GM12878 (cell line): Measurements from ENCODE around the gene HIC1. TPM values are rescaled to one million over a fixed set of nuclear protein-coding genes. Genes with fewer than 3 reads are reported as not detected.

Experiments
- ATAC-seq: fragments of 200-7000 bp; cut with Tn5 transposase; 3 replicates; pipeline ENCODE4 v1.9.1; 2020; ENCODE audit warnings: mild to moderate bottlenecking, moderate library complexity
- BruUV-seq: library from RNA; stranded (reverse); fragments of 400-500 nt; replicated peaks from 2 replicates; lab custom pipeline; 2021; lab: Mats Ljungman, UMichigan
- CTCF ChIA-PET: fragments of 300-600 bp; sonication (Branson Sonifier 250); formaldehyde crosslinking; extraction: SDS; loops from one replicate; lab custom pipeline; 2021; ENCODE audit warnings: inconsistent platforms; lab: Yijun Ruan, JAX
- POLR2A ChIA-PET: fragments of 350-600 bp; formaldehyde crosslinking; extraction: SDS; loops from one replicate; lab custom pipeline; 2021; ENCODE audit warnings: inconsistent platforms; lab: Charles Lee
- RAD21 ChIA-PET: fragments of 300-600 bp; sonication (Branson Sonifier 250); formaldehyde crosslinking; loops from one replicate; lab custom pipeline; 2023; ENCODE audit warnings: antibody characterized with exemption; ENCODE audit not compliant: unreplicated experiment; lab: Charles Lee
- SMC1A ChIA-PET: fragments of 300-600 bp; sonication (Branson Sonifier 250); formaldehyde crosslinking; loops from one replicate; lab custom pipeline; 2023; ENCODE audit not compliant: unreplicated experiment, uncharacterized antibody; lab: Charles Lee
- DNase-seq: peaks from one replicate; pipeline ENCODE4 v3.0.0-alpha.2; 2011; ENCODE audit warnings: low read depth, low spot score
- FAIRE-seq: peaks from 3 replicates; lab custom pipeline; 2011; peaks lifted over from hg19 to GRCh38; lab: Jason Lieb, UNC
- H2AFZ ChIP-seq: 2 replicates; pipeline ENCODE4 v1.6.0; 2011; ENCODE audit warnings: low read depth, low read length, control low read depth; ENCODE audit not compliant: control insufficient read depth
- H3K27ac ChIP-seq: 2 replicates; pipeline ENCODE4 v1.5.1; 2011; ENCODE audit warnings: control low read depth; ENCODE audit not compliant: control insufficient read depth, insufficient read depth
- H3K27me3 ChIP-seq, 2 experiments: replicated peaks in 1 of 2; 2 replicates each; pipeline versions ENCODE4 v1.6.0 to v1.6.1; 2011; ENCODE audit warnings: low read length in 1 of 2; ENCODE audit not compliant: control insufficient read depth in 2 of 2, insufficient read depth in 2 of 2
- H3K36me3 ChIP-seq, 2 experiments: 2 replicates each; pipeline ENCODE4 v1.5.1; 2011; ENCODE audit warnings: low read length in 1 of 2; ENCODE audit not compliant: control insufficient read depth in 2 of 2, insufficient read depth in 2 of 2
- H3K4me1 ChIP-seq: 2 replicates; pipeline ENCODE4 v1.6.1; 2011; ENCODE audit warnings: mild to moderate bottlenecking, low read length, moderate library complexity, mixed read lengths; ENCODE audit not compliant: control insufficient read depth, insufficient read depth
- H3K4me2 ChIP-seq: 2 replicates; pipeline ENCODE4 v1.6.0; 2011; ENCODE audit warnings: control low read depth; ENCODE audit not compliant: control insufficient read depth, insufficient read depth
- H3K4me3 ChIP-seq: fragments of 200-600 bp; sonication (generic); 2 replicates; pipeline ENCODE4 v1.5.1; 2016
- H3K79me2 ChIP-seq: 2 replicates; pipeline ENCODE4 v1.6.0; 2011; ENCODE audit warnings: low read length; ENCODE audit not compliant: control insufficient read depth, insufficient read depth
- H3K9ac ChIP-seq: 2 replicates; pipeline ENCODE4 v1.8.0; 2011; ENCODE audit warnings: low read length, control low read depth, mixed read lengths; ENCODE audit not compliant: control insufficient read depth, insufficient read depth
- H3K9me3 ChIP-seq: replicated peaks from 3 replicates; pipeline ENCODE4 v1.5.1; 2011; ENCODE audit warnings: mild to moderate bottlenecking, low read length; ENCODE audit not compliant: control insufficient read depth, insufficient read depth
- H4K20me1 ChIP-seq: 2 replicates; pipeline ENCODE4 v1.6.0; 2011; ENCODE audit not compliant: control insufficient read depth, insufficient read depth
- CBX5 ChIP-seq: sonication (generic); IDR thresholded peaks from 2 replicates; pipeline ENCODE4 v1.6.1; 2016; ENCODE audit warnings: low read depth, moderate library complexity, mild to moderate bottlenecking, inconsistent platforms
- RAD51 ChIP-seq: fragments of 450-650 bp; IDR thresholded peaks from 2 replicates; pipeline ENCODE4 v1.6.1; 2016; ENCODE audit warnings: moderate library complexity, mild to moderate bottlenecking, inconsistent platforms
- RCOR1 ChIP-seq: conservative IDR thresholded peaks from 2 replicates; pipeline ENCODE4 v1.6.1; 2012; ENCODE audit warnings: low read depth, low read length, improper control_type of control experiment
- RUNX3 ChIP-seq: IDR thresholded peaks from 2 replicates; pipeline ENCODE4 v1.6.1; 2012; ENCODE audit warnings: low read length, inconsistent platforms
- YBX1 ChIP-seq: fragments of 450-650 bp; IDR thresholded peaks from 2 replicates; pipeline ENCODE4 v1.6.1; 2016; ENCODE audit warnings: antibody characterized with exemption
- WGBS: methylation state at CpG from one replicate; pipeline ENCODE4 v1.1.6; 2016; ENCODE audit warnings: low lambda C conversion rate; ENCODE audit not compliant: insufficient replicate concordance, insufficient coverage; ENCODE audit errors: missing lambda C conversion rate; 5-methylcytosine and 5-hydroxymethylcytosine counted together
- in situ Hi-C: fragments of 300-500 bp; cut with MboI; formaldehyde crosslinking; loops from 9 replicates; pipeline ENCODE4 v1.14.3; 2018; ENCODE audit warnings: mixed read lengths
- intact Hi-C: fragments of 100-400 bp; cut with micrococcal nuclease; formaldehyde crosslinking; loops from one replicate; pipeline ENCODE4 v1.14.2; 2022; ENCODE audit not compliant: unreplicated experiment
- polyA plus RNA-seq, 11 experiments: library from polyadenylated mRNA; depleted of rRNA in 4 of 11; unstranded in 6 of 11; stranded (reverse) in 5 of 11; fragments of >200 nt; fragmentation: Nextera tagmentation in 4 of 11; fragmentation: Illumina TruSeq in 1 of 11; extraction: Ambion mirVana in 4 of 11; extraction: Trizol in 1 of 11; gene quantifications; 1 replicate in 1 of 11; 2 replicates in 10 of 11; pipeline versions ENCODE4 v1.2.1 to v1.2.3, GENCODE V29; 2011 to 2016; ENCODE audit warnings: inconsistent platforms in 2 of 11, missing spikeins in 2 of 11, low read depth in 1 of 11
- total RNA-seq, 4 experiments: library from RNA; depleted of rRNA in 3 of 4; stranded (reverse); fragments of >200 nt in 3 of 4; fragmentation: Illumina TruSeq in 1 of 4; extraction: Trizol in 1 of 4; gene quantifications; 2 replicates each; pipeline versions ENCODE4 v1.2.1 to v1.2.3, GENCODE V29; 2013 to 2021
- TF ChIP-seq, protein P1 (sequence below): fragments of 150-350 bp; IDR thresholded peaks from 2 replicates; pipeline ENCODE4 v1.6.1; 2014; ENCODE audit warnings: mild to moderate bottlenecking, low read depth, low read length

HIC1 gene
- total and polyA plus RNA-seq, 10 of the 15 experiments (the other 5 are each of a cell fraction or from before 2014, with no cell fraction given) = 0.11 to 61.1 (median 4.9) TPM

DNA sequence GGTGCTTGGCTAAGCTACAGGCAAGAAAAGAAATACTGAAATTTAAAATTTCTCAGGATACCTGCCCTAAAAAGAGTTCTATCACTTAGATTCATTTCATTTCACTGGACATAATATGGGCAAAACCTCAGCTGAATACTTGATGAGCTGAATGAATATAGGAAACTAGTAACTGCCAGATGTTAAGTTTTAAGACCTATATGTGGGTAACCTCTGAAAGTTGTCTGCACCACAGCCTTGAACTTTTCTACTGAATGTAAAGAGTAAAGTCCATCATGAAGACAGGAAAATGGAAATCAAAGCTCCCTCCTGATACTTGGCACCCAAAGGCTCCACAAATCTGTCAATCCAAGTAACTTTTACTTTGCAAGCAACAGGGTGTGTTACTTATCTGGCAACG lies 50.8 kb downstream of the HIC1 start:
- ChIA-PET SMC1A (interaction anchor here (1.0 to 2.3 kb wide), 5 partner anchors 13 to 33 kb away, joined by 3 to 9 read pairs (median 6); no protein-coding TSS in a partner anchor), POLR2A (no interaction called here), RAD21 (interaction anchor here (1.7 kb wide), 1 partner anchor 15 kb away, joined by 5 read pairs; no protein-coding TSS in a partner anchor), CTCF (interaction anchor here (0.7 to 1.5 kb wide), 3 partner anchors 9 to 47 kb away, joined by 3 read pairs; no protein-coding TSS in a partner anchor)
- ATAC-seq (peak; percentile 49; the same call in 2 of the 3 replicates), FAIRE-seq (no peak), DNase-seq (no peak)
- 100% methylated on average over 1 of the region's 1 CpG for WGBS
- H3K9me3 ChIP-seq = no peaks in the 10 kb centered on the region
- no peak overlapping the region for H3K9ac ChIP-seq
- BruUV-seq = no TSS peak
- intact Hi-C loops = no loop called here
- peaks cover 25% of the 10 kb centered on the region for H3K4me1 ChIP-seq
- H3K27ac ChIP-seq = no peak overlapping the region; the same call in 1 of the 2 replicates
- H3K36me3 ChIP-seq = peaks cover 0 to 5% of the 10 kb centered on the region in 2 experiments; a peak in 3 of 4 replicates
- H3K4me3 ChIP-seq = no peak overlapping the region
- H3K27me3 ChIP-seq = no peaks in the 10 kb centered on the region
- no peak overlapping the region for H2AFZ ChIP-seq
- H4K20me1 ChIP-seq = no peaks in the 10 kb centered on the region
- H3K4me2 ChIP-seq = no peak overlapping the region
- H3K79me2 ChIP-seq = no peaks in the 10 kb centered on the region
- in situ Hi-C loops = no loop called here
- no peak for TF ChIP-seq RAD51
- peak; percentile 40 for TF ChIP-seq RUNX3

DNA sequence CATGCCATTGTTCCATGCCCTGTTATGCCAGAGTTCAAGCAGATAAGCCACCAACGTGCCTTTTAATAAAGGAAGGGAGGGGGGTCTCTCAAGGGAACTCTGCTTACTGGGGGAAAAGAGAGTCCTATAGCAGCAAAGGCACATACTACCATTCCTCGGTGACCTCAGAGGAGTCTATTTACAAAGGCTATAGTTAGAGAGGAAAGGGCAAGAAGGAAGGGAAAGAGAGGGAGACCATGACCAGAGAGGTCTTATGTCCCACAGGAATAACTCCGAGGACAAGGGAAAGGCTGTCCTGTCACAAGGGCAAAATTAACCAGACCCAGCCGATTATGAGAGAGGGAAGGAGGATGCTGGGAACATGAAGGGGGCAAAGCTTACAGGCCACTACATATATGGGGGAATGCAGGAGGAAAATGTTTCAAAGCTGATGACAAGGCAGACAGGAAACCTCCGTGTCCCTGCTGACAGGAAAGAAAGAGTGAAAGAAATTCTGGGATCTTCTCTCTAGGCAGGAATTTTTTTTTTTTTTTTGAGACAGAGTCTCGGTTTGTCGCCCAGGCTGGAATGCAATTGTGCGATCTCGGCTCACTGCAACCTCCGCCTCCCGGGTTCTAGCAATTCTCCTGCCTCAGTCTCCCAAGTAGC lies 51.5 kb downstream of the HIC1 start:
- no peak for ATAC-seq
- FAIRE-seq = no peak
- no peaks in the 10 kb centered on the region for H3K79me2 ChIP-seq
- no peak overlapping the region for H3K4me3 ChIP-seq
- H3K27ac ChIP-seq = 0 out of 2 replicates have a peak overlapping the region, but pooled peaks have one; percentile 28
- intact Hi-C loops = no loop called here
- TF ChIP-seq YBX1 (no peak), RCOR1 (no peak), CBX5 (no peak)
- TF ChIP-seq, protein P1, sequence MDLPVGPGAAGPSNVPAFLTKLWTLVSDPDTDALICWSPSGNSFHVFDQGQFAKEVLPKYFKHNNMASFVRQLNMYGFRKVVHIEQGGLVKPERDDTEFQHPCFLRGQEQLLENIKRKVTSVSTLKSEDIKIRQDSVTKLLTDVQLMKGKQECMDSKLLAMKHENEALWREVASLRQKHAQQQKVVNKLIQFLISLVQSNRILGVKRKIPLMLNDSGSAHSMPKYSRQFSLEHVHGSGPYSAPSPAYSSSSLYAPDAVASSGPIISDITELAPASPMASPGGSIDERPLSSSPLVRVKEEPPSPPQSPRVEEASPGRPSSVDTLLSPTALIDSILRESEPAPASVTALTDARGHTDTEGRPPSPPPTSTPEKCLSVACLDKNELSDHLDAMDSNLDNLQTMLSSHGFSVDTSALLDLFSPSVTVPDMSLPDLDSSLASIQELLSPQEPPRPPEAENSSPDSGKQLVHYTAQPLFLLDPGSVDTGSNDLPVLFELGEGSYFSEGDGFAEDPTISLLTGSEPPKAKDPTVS = no peak
- no peak overlapping the region for H2AFZ ChIP-seq
- no TSS peak for BruUV-seq
- H3K27me3 ChIP-seq = no peaks in the 10 kb centered on the region
- ChIA-PET RAD21 (interaction anchor here (0.6 to 1.7 kb wide), 2 partner anchors 16 to 179 kb away, joined by 4 to 5 read pairs; no protein-coding TSS in a partner anchor), POLR2A (interaction anchor here (1.3 kb wide), 1 partner anchor 15 kb away, joined by 3 read pairs; no protein-coding TSS in a partner anchor), SMC1A (interaction anchor here (1.0 to 1.3 kb wide), 2 partner anchors 16 kb away, joined by 6 to 9 read pairs; no protein-coding TSS in a partner anchor), CTCF (interaction anchor here (0.6 to 1.1 kb wide), 3 partner anchors 48 to 423 kb away, joined by 3 read pairs; no protein-coding TSS in a partner anchor)
- H3K9ac ChIP-seq = no peak overlapping the region
- H3K36me3 ChIP-seq = peaks cover 0 to 4% of the 10 kb centered on the region in 2 experiments; a peak in 3 of 4 replicates
- no peak for DNase-seq
- in situ Hi-C loops = no loop called here
- peaks cover 25% of the 10 kb centered on the region for H3K4me1 ChIP-seq
- no peaks in the 10 kb centered on the region for H3K9me3 ChIP-seq
- H4K20me1 ChIP-seq = no peaks in the 10 kb centered on the region
- H3K4me2 ChIP-seq = no peak overlapping the region
- 84% methylated on average over 11 of the region's 11 CpGs for WGBS
